SK-N-SH (cell line): ENCODE results near the gene MYH7B. TPM values are rescaled to one million over a fixed set of nuclear protein-coding genes. Genes with fewer than 3 reads are reported as not detected.

Source experiments
- CTCF ChIA-PET: fragments of 300-600, 350-600 bp; formaldehyde crosslinking; extraction: SDS; loops from one replicate; lab custom pipeline; 2021; lab: Yijun Ruan, JAX
- POLR2A ChIA-PET: fragments of 350-600 bp; sonication (Branson Sonifier 250); formaldehyde crosslinking; extraction: SDS; loops from one replicate; lab custom pipeline; 2020; ENCODE audit warnings: antibody characterized with exemption, inconsistent platforms; lab: Yijun Ruan, JAX
- DNase-seq: peaks from one replicate; pipeline ENCODE4 v3.0.0; 2012
- H2AFZ ChIP-seq: fragments of 200-600 bp; sonication (generic); 2 replicates; pipeline ENCODE4 v1.8.1; 2016; ENCODE audit warnings: antibody characterized with exemption, mild to moderate bottlenecking, low read depth
- H3F3A ChIP-seq: fragments of 200-600 bp; sonication (generic); replicated peaks from 2 replicates; pipeline ENCODE3; 2016; ENCODE audit warnings: antibody characterized with exemption, mild to moderate bottlenecking; ENCODE audit not compliant: insufficient read depth
- H3K27ac ChIP-seq, 2 experiments: fragments of 200-500 bp in 1 of 2; fragments of 200-600 bp in 1 of 2; sonication (Bioruptor generic) in 1 of 2; sonication (generic), shearing (Covaris generic) in 1 of 2; 2 replicates each; pipeline versions ENCODE4 v1.5.1 to v1.6.1; 2014 to 2016; ENCODE audit warnings: low read depth in 2 of 2, inconsistent platforms in 1 of 2, low read length in 1 of 2, mild to moderate bottlenecking in 1 of 2, mixed read lengths in 1 of 2
- H3K27me3 ChIP-seq: fragments of 200-600 bp; sonication (generic), shearing (Covaris generic); 2 replicates; pipeline ENCODE4 v1.6.1; 2016; ENCODE audit warnings: mixed run types; ENCODE audit not compliant: insufficient read depth
- H3K36me3 ChIP-seq, 2 experiments: fragments of 200-500 bp in 1 of 2; fragments of 200-600 bp in 1 of 2; sonication (Bioruptor generic) in 1 of 2; sonication (generic) in 1 of 2; replicated peaks in 1 of 2; 2 replicates each; pipeline versions ENCODE3 to v1.5.1; 2014 to 2016; ENCODE audit warnings: low read length in 1 of 2, mild to moderate bottlenecking in 1 of 2; ENCODE audit not compliant: insufficient read depth in 2 of 2, control insufficient read depth in 1 of 2
- H3K4me1 ChIP-seq, 2 experiments: fragments of 200-500 bp in 1 of 2; fragments of 200-600 bp in 1 of 2; sonication (Bioruptor generic) in 1 of 2; sonication (generic), shearing (Covaris generic) in 1 of 2; 2 replicates each; pipeline versions ENCODE4 v1.5.1 to v1.6.1; 2014 to 2016; ENCODE audit warnings: low read depth in 1 of 2, low read length in 1 of 2, mixed run types in 1 of 2; ENCODE audit not compliant: insufficient read depth in 2 of 2, control insufficient read depth in 1 of 2
- H3K4me2 ChIP-seq: fragments of 200-600 bp; sonication (generic), shearing (Covaris generic); 2 replicates; pipeline ENCODE4 v1.6.1; 2017; ENCODE audit warnings: mixed run types
- H3K4me3 ChIP-seq, 2 experiments: fragments of 200-500 bp in 1 of 2; fragments of 200-600 bp in 1 of 2; sonication (Bioruptor generic) in 1 of 2; sonication (generic), shearing (Covaris generic) in 1 of 2; 2 replicates each; pipeline versions ENCODE4 v1.5.1 to v1.8.1; 2014 to 2016; ENCODE audit warnings: low read depth in 2 of 2, inconsistent platforms in 1 of 2, low read length in 1 of 2, mild to moderate bottlenecking in 1 of 2, mixed read lengths in 1 of 2, moderate library complexity in 1 of 2
- H3K79me2 ChIP-seq: fragments of 200-600 bp; sonication (generic); 2 replicates; pipeline ENCODE4 v1.8.1; 2017; ENCODE audit warnings: mild to moderate bottlenecking; ENCODE audit not compliant: insufficient read depth
- H3K9ac ChIP-seq: fragments of 200-600 bp; sonication (generic); 2 replicates; pipeline ENCODE4 v1.6.1; 2017; ENCODE audit warnings: mixed run types
- H3K9me2 ChIP-seq: fragments of 200-600 bp; sonication (generic); 2 replicates; pipeline ENCODE4 v1.6.1; 2017; ENCODE audit warnings: mixed run types
- H3K9me3 ChIP-seq: fragments of 200-600 bp; sonication (generic); 2 replicates; pipeline ENCODE4 v1.6.1; 2017; ENCODE audit warnings: mixed run types, mild to moderate bottlenecking, moderate library complexity
- H4K20me1 ChIP-seq: fragments of 200-600 bp; sonication (generic); 2 replicates; pipeline ENCODE4 v1.6.1; 2017; ENCODE audit warnings: mild to moderate bottlenecking, mixed run types; ENCODE audit not compliant: insufficient read depth
- CHD2 ChIP-seq: fragments of 150-350 bp; IDR thresholded peaks from 2 replicates; pipeline ENCODE4 v1.6.1; 2018; ENCODE audit warnings: low read length; ENCODE audit not compliant: partially characterized antibody
- EP300 ChIP-seq, 2 experiments: IDR thresholded peaks; 2 replicates each; pipeline versions ENCODE4 v1.4.0 to v1.6.1; 2012; ENCODE audit warnings: borderline replicate concordance in 1 of 2, low read depth in 1 of 2, low read length in 1 of 2
- EZH2phosphoT487 ChIP-seq: fragments of 200-600 bp; sonication (generic); IDR thresholded peaks from 2 replicates; pipeline ENCODE4 v1.6.1; 2017; ENCODE audit warnings: low read depth, mixed run types, mild to moderate bottlenecking, antibody characterized with exemption, moderate library complexity, borderline replicate concordance
- FOSL2 ChIP-seq: IDR thresholded peaks from 2 replicates; pipeline ENCODE4 v1.4.0; 2012; ENCODE audit warnings: low read depth, mild to moderate bottlenecking, moderate library complexity, borderline replicate concordance
- FOXJ3 ChIP-seq: sonication (generic); formaldehyde crosslinking; IDR thresholded peaks from 2 replicates; pipeline ENCODE4 v1.5.1; 2020; ENCODE audit warnings: mild to moderate bottlenecking, missing genetic modification reagents
- FOXM1 ChIP-seq: IDR thresholded peaks from 2 replicates; pipeline ENCODE4 v1.4.0; 2012; ENCODE audit warnings: low read depth, mild to moderate bottlenecking
- GABPA ChIP-seq: IDR thresholded peaks from 2 replicates; pipeline ENCODE4 v1.4.0; 2012; ENCODE audit warnings: low read depth, mild to moderate bottlenecking
- GATA2 ChIP-seq: sonication (generic); formaldehyde crosslinking; IDR thresholded peaks from 2 replicates; pipeline ENCODE4 v1.5.0; 2020; ENCODE audit warnings: mild to moderate bottlenecking, missing genetic modification reagents
- IRF3 ChIP-seq: fragments of 150-350 bp; IDR thresholded peaks from 2 replicates; pipeline ENCODE4 v1.6.1; 2016; ENCODE audit warnings: mild to moderate bottlenecking, low read depth, low read length
- JUND ChIP-seq: IDR thresholded peaks from 2 replicates; pipeline ENCODE4 v1.4.0; 2012
- MAX ChIP-seq: IDR thresholded peaks from 2 replicates; pipeline ENCODE4 v1.4.0; 2012; ENCODE audit warnings: low read depth
- MXI1 ChIP-seq: IDR thresholded peaks from 2 replicates; pipeline ENCODE4 v1.6.1; 2012; ENCODE audit warnings: mild to moderate bottlenecking, low read depth, low read length, improper control_type of control experiment
- NFIC ChIP-seq: IDR thresholded peaks from 2 replicates; pipeline ENCODE4 v1.4.0; 2012; ENCODE audit warnings: borderline replicate concordance
- NRF1 ChIP-seq: IDR thresholded peaks from 2 replicates; pipeline ENCODE4 v1.6.1; 2012; ENCODE audit warnings: low read depth, mild to moderate bottlenecking, low read length
- RCOR1 ChIP-seq: fragments of 150-350 bp; IDR thresholded peaks from 2 replicates; pipeline ENCODE4 v1.6.1; 2017; ENCODE audit warnings: antibody characterized with exemption, low read length
- RXRA ChIP-seq: IDR thresholded peaks from 2 replicates; pipeline ENCODE4 v1.4.0; 2012; ENCODE audit warnings: low read depth, mild to moderate bottlenecking, borderline replicate concordance
- SIN3A ChIP-seq: IDR thresholded peaks from 2 replicates; pipeline ENCODE4 v1.6.1; 2012; ENCODE audit warnings: low read depth, mild to moderate bottlenecking, low read length, moderate library complexity, borderline replicate concordance
- SMC3 ChIP-seq: IDR thresholded peaks from 2 replicates; pipeline ENCODE4 v1.6.1; 2012; ENCODE audit warnings: low read depth, low read length, improper control_type of control experiment
- TAF1 ChIP-seq: IDR thresholded peaks from 2 replicates; pipeline ENCODE4 v1.6.1; 2012; ENCODE audit warnings: low read depth, mild to moderate bottlenecking, low read length, moderate library complexity, borderline replicate concordance
- TCF12 ChIP-seq: IDR thresholded peaks from 2 replicates; pipeline ENCODE4 v1.4.0; 2012
- YY1 ChIP-seq: IDR thresholded peaks from 2 replicates; pipeline ENCODE4 v1.4.0; 2012; ENCODE audit warnings: low read depth, mild to moderate bottlenecking
- WGBS: methylation state at CpG from one replicate; pipeline ENCODE4 v1.1.6; 2017; ENCODE audit warnings: low lambda C conversion rate; 5-methylcytosine and 5-hydroxymethylcytosine counted together
- polyA plus RNA-seq, 3 experiments: library from polyadenylated mRNA; depleted of rRNA; stranded (reverse); fragments of >200 nt; gene quantifications; 2 replicates each; pipeline ENCODE4 v1.2.3, GENCODE V29; 2012
- TF ChIP-seq, protein P1 (sequence below): IDR thresholded peaks from 2 replicates; pipeline ENCODE4 v1.4.0; 2012; ENCODE audit warnings: low read depth, borderline replicate concordance
- TF ChIP-seq, protein P2 (sequence below): fragments of 150-350 bp; IDR thresholded peaks from 2 replicates; pipeline ENCODE4 v1.6.1; 2017; ENCODE audit warnings: antibody characterized with exemption, low read length, low read depth, borderline replicate concordance
- TF ChIP-seq, protein P3 (sequence below): fragments of 200-600 bp; sonication (generic); IDR thresholded peaks from 2 replicates; pipeline ENCODE4 v1.6.1; 2017; ENCODE audit warnings: antibody characterized with exemption, mild to moderate bottlenecking, moderate library complexity
- TF ChIP-seq, protein P4 (sequence below): IDR thresholded peaks from 2 replicates; pipeline ENCODE4 v1.4.0; 2012; ENCODE audit warnings: low read depth, borderline replicate concordance

The MYH7B gene
- 0.32 and 0.41 TPM in 2 replicates for polyA plus RNA-seq (2012; rRNA removed)
- polyA plus RNA-seq (2012; cell fraction: cytosol; rRNA removed): 0.06 and 0.47 TPM in 2 replicates
- 1.6 and 1.9 TPM in 2 replicates for polyA plus RNA-seq (2012; cell fraction: nucleus; rRNA removed)

DNA sequence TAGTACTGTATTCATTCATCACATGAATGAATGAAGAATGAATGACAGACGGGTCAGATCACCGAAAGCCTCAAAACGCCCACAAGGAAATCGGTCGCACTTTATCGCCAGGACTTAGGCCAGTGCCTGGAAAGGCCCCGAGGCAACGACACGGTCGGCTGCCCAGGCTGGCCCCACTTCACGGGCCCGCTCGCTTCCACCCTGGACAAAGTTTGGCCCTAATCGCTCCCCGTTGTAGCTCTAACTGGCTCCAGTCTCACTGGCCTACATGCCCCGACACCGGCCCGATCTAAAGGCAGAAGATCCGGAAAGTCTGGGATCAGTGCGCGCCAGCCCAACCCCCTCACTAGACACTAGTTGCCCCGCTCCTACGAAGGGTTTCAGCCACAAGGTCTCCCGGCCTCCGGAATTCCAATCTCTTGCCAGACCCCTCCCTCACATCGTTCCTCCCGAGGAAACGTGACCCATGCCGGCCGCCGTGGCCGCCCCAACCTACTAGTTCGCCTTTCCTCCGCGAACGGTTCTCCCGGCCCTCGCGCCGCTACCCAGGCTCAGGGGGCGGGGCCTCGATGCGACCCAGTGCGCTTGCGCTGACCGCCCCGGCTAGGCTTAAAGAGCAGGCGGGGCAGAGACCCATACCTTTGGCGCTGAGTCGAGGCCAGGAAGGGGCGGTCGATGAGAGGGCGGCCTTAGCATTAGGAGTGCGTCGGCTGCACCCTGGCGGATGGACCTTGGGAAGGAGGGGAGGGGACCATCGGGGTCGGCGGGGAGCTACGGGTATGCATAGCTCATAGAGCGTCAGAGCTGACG lies at the start of gene MYH7B, which contains the start of gene GSS:
TSS of gene MYH7B (plus strand) at position 638 of the 810 bp plus-strand sequence. CDS start 22,138 bp downstream, outside the sequence.
TSS of gene GSS (minus strand) at position 576 of the 810 bp plus-strand sequence. CDS start 3,954 bp downstream, outside the sequence.
- Histone ChIP-seq H2AFZ (peak within 1 kb of the TSS; percentile 95), H3K4me2 (peak within 1 kb of the TSS; percentile 81), H3K27me3 (no peaks in the 10 kb centered on the region), H3K79me2 (peaks cover 28% of the 10 kb centered on the region; the same call in 1 of the 2 replicates), H3K9me3 (no peaks in the 10 kb centered on the region), H3K9me2 (no peaks in the 10 kb centered on the region), H3F3A (no peaks in the 10 kb centered on the region), H3K36me3 (peaks cover 9 to 11% of the 10 kb centered on the region in 2 experiments), H3K27ac (peak within 1 kb of the TSS; percentile 84 to 95), H4K20me1 (no peaks in the 10 kb centered on the region), H3K9ac (peak within 1 kb of the TSS; percentile 80), H3K4me3 (peak within 1 kb of the TSS; percentile 67 to 70), H3K4me1 (peaks cover 11 to 15% of the 10 kb centered on the region in 2 experiments; a peak in 3 of 4 replicates)
- peak; percentile 96 for DNase-seq
- POLR2A ChIA-PET: interaction anchor here (0.5 to 2.1 kb wide), 6 partner anchors 13 to 83 kb away, joined by 3 to 8 read pairs (median 4); partner anchors contain the start of genes ACSS2 and GGT7
- under 1% methylated on average over 43 of the region's 62 CpGs for WGBS
- CTCF ChIA-PET: interaction anchor here (0.6 to 4.5 kb wide), 13 partner anchors 15 to 190 kb away, joined by 3 to 61 read pairs (median 4); partner anchors contain the start of gene GGT7
- TF ChIP-seq, protein P1, sequence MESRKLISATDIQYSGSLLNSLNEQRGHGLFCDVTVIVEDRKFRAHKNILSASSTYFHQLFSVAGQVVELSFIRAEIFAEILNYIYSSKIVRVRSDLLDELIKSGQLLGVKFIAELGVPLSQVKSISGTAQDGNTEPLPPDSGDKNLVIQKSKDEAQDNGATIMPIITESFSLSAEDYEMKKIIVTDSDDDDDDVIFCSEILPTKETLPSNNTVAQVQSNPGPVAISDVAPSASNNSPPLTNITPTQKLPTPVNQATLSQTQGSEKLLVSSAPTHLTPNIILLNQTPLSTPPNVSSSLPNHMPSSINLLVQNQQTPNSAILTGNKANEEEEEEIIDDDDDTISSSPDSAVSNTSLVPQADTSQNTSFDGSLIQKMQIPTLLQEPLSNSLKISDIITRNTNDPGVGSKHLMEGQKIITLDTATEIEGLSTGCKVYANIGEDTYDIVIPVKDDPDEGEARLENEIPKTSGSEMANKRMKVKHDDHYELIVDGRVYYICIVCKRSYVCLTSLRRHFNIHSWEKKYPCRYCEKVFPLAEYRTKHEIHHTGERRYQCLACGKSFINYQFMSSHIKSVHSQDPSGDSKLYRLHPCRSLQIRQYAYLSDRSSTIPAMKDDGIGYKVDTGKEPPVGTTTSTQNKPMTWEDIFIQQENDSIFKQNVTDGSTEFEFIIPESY: peak; percentile 67; the same call in 1 of the 2 replicates
- TF ChIP-seq CHD2 (peak; percentile 90), JUND (no peak), GABPA (no peak), FOXM1 (no peak), TCF12 (no peak), IRF3 (no peak), EP300 (IDR thresholded peaks at IDR 0.05; ENCODE audit: borderline replicate concordance in 1 of 2, low read depth in 1 of 2, low read length in 1 of 2) (no peak), RXRA (no peak), TAF1 (peak; percentile 97), MAX (peak; percentile 78), SIN3A (no peak; the same call in none of the 2 replicates), FOXJ3 (CRISPR knock-in tag) (peak; percentile 16; the same call in 1 of the 2 replicates), NFIC (peak; percentile 32; the same call in 1 of the 2 replicates), EZH2phosphoT487 (no peak), GATA2 (CRISPR knock-in tag) (no peak), NRF1 (peak; percentile 78), FOSL2 (0 out of 2 replicates have a peak, but pooled peaks have one; percentile 5), YY1 (0 out of 2 replicates have a peak, but pooled peaks have one; percentile 10), SMC3 (peak; percentile 70), RCOR1 (no peak; the same call in 1 of the 2 replicates), MXI1 (no peak; the same call in 1 of the 2 replicates)
- TF ChIP-seq, protein P2, sequence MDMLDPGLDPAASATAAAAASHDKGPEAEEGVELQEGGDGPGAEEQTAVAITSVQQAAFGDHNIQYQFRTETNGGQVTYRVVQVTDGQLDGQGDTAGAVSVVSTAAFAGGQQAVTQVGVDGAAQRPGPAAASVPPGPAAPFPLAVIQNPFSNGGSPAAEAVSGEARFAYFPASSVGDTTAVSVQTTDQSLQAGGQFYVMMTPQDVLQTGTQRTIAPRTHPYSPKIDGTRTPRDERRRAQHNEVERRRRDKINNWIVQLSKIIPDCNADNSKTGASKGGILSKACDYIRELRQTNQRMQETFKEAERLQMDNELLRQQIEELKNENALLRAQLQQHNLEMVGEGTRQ: no peak
- TF ChIP-seq, protein P3, sequence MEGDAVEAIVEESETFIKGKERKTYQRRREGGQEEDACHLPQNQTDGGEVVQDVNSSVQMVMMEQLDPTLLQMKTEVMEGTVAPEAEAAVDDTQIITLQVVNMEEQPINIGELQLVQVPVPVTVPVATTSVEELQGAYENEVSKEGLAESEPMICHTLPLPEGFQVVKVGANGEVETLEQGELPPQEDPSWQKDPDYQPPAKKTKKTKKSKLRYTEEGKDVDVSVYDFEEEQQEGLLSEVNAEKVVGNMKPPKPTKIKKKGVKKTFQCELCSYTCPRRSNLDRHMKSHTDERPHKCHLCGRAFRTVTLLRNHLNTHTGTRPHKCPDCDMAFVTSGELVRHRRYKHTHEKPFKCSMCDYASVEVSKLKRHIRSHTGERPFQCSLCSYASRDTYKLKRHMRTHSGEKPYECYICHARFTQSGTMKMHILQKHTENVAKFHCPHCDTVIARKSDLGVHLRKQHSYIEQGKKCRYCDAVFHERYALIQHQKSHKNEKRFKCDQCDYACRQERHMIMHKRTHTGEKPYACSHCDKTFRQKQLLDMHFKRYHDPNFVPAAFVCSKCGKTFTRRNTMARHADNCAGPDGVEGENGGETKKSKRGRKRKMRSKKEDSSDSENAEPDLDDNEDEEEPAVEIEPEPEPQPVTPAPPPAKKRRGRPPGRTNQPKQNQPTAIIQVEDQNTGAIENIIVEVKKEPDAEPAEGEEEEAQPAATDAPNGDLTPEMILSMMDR: peak; percentile 61
- TF ChIP-seq, protein P4, sequence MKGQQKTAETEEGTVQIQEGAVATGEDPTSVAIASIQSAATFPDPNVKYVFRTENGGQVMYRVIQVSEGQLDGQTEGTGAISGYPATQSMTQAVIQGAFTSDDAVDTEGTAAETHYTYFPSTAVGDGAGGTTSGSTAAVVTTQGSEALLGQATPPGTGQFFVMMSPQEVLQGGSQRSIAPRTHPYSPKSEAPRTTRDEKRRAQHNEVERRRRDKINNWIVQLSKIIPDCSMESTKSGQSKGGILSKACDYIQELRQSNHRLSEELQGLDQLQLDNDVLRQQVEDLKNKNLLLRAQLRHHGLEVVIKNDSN: no peak
